PC-9 (cell line): ENCODE measurements around the gene SIK2. TPM values are rescaled to one million over a fixed set of nuclear protein-coding genes. Genes with fewer than 3 reads are reported as not detected.
A peak's percentile ranks its signal among the peaks of the same experiment; 100 is the strongest.

Experiments
- BruUV-seq: library from RNA; stranded (reverse); fragments of 400-500 nt; replicated peaks from 2 replicates; lab custom pipeline; 2021; lab: Mats Ljungman, UMichigan
- CTCF ChIA-PET: fragments of 300-600 bp; sonication (Branson Sonifier 250); formaldehyde crosslinking; loops from one replicate; lab custom pipeline; 2022; ENCODE audit warnings: antibody characterized with exemption; lab: Charles Lee
- POLR2A ChIA-PET: fragments of 300-600 bp; sonication (Branson Sonifier 250); formaldehyde crosslinking; loops from one replicate; lab custom pipeline; 2022; ENCODE audit warnings: antibody characterized with exemption; ENCODE audit not compliant: unreplicated experiment; lab: Charles Lee
- DNase-seq, 2 experiments: peaks; one replicate each; pipeline versions ENCODE4 v3.0.0 to v3.0.0-alpha.2; 2015 to 2022; ENCODE audit warnings: mixed read lengths in 1 of 2
- H2AFZ ChIP-seq: fragments of 200-600 bp; sonication (generic); 2 replicates; pipeline ENCODE4 v1.8.1; 2017; ENCODE audit warnings: antibody characterized with exemption
- H3F3A ChIP-seq: fragments of 200-600 bp; sonication (generic); 2 replicates; pipeline ENCODE4 v1.8.1; 2017; ENCODE audit warnings: antibody characterized with exemption, mild to moderate bottlenecking, low read depth; ENCODE audit not compliant: insufficient read depth
- H3K27ac ChIP-seq: fragments of 200-600 bp; sonication (generic); 2 replicates; pipeline ENCODE4 v1.6.1; 2016; ENCODE audit warnings: mixed run types
- H3K27me3 ChIP-seq: fragments of 200-600 bp; sonication (generic); 2 replicates; pipeline ENCODE4 v1.6.1; 2016; ENCODE audit warnings: low read depth, mixed run types; ENCODE audit not compliant: insufficient read depth
- H3K36me3 ChIP-seq: fragments of 200-600 bp; sonication (generic); 2 replicates; pipeline ENCODE4 v1.6.1; 2016; ENCODE audit warnings: low read depth, mixed run types
- H3K4me1 ChIP-seq: fragments of 200-600 bp; sonication (generic); replicated peaks from 2 replicates; pipeline ENCODE4 v1.6.1; 2016; ENCODE audit warnings: mixed run types; ENCODE audit not compliant: insufficient read depth
- H3K4me2 ChIP-seq: fragments of 200-600 bp; sonication (generic); 2 replicates; pipeline ENCODE4 v1.6.1; 2017; ENCODE audit warnings: mixed run types
- H3K4me3 ChIP-seq: fragments of 200-600 bp; sonication (generic); 2 replicates; pipeline ENCODE4 v1.6.1; 2016; ENCODE audit warnings: mixed run types
- H3K79me2 ChIP-seq: fragments of 200-600 bp; sonication (generic); 2 replicates; pipeline ENCODE4 v1.6.1; 2017; ENCODE audit warnings: low read depth, mixed run types
- H3K9me2 ChIP-seq: fragments of 200-600 bp; sonication (generic); 2 replicates; pipeline ENCODE4 v1.8.1; 2017; ENCODE audit warnings: mild to moderate bottlenecking; ENCODE audit not compliant: insufficient read depth
- H3K9me3 ChIP-seq: fragments of 200-600 bp; sonication (generic); 2 replicates; pipeline ENCODE4 v1.8.1; 2016; ENCODE audit warnings: low read depth; ENCODE audit not compliant: insufficient read depth
- H4K20me1 ChIP-seq: fragments of 200-600 bp; sonication (generic); 2 replicates; pipeline ENCODE4 v1.8.1; 2017; ENCODE audit not compliant: insufficient read depth
- CTCF ChIP-seq: fragments of 200-600 bp; sonication (generic); conservative IDR thresholded peaks from 2 replicates; pipeline ENCODE4 v1.6.1; 2017; ENCODE audit warnings: mixed run types, antibody characterized with exemption, mild to moderate bottlenecking, moderate library complexity
- EZH2 ChIP-seq: fragments of 200-600 bp; sonication (generic); IDR thresholded peaks from 2 replicates; pipeline ENCODE4 v1.8.0; 2017; ENCODE audit warnings: antibody characterized with exemption, low read depth
- intact Hi-C: fragments of 100-400 bp; cut with micrococcal nuclease; formaldehyde crosslinking; loops from one replicate; pipeline ENCODE4 v1.10.0; 2022; ENCODE audit not compliant: unreplicated experiment
- total RNA-seq: library from RNA; stranded (reverse); gene quantifications from 2 replicates; pipeline ENCODE4 v1.2.3, GENCODE V29; 2021

The SIK2 gene
- total RNA-seq, 1 experiment from 2014 or later = 16.2 TPM

DNA sequence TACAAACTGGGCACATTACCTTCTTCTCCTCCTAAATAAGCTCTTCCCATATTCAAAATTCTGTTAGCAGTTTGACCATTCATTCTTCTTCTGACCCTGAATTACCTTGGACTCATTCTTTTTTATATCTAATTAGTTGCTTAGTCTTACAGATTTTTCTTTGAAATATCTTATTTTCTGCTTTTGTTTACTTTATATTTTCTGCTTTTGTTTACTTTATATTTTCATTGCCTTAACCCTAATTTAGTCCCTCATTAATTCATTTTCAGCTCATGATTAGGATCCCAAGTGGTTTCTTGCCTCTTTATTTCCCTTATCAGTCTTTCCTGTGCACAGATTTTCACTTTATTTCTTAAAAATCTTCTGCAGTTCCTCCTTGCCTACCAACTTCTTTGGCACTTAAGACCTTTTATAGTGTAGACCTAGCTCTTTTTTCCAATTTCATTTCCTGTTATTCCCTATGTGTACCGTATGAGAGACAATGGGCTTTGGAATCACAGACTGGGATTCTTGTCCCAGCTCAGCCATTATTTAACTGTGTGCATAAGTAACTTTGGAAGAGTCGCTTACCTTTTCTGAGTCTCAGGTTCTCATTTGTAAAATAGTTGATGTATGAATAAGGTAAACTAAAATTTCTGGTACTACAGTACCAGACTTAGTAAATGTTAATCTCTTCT, 39.2 kb downstream of the SIK2 start:
- Histone ChIP-seq H3K4me1 (no peaks in the 10 kb centered on the region), H3K4me3 (no peak overlapping the region), H3K9me2 (no peaks in the 10 kb centered on the region), H3K9me3 (no peaks in the 10 kb centered on the region), H4K20me1 (peaks cover 6% of the 10 kb centered on the region; the same call in 1 of the 2 replicates), H2AFZ (no peak overlapping the region), H3K79me2 (peaks cover 29% of the 10 kb centered on the region), H3K4me2 (no peak overlapping the region), H3F3A (0 out of 2 replicates have a peak, but pooled peaks cover under 1% of the 10 kb centered on the region), H3K27me3 (no peaks in the 10 kb centered on the region), H3K27ac (no peak overlapping the region), H3K36me3 (peaks cover 5% of the 10 kb centered on the region)
- TF ChIP-seq EZH2 (no peak), CTCF (no peak)
- peak in 1 of 2 experiments; percentile 13 for DNase-seq
- intact Hi-C loops = no loop called here
- ChIA-PET CTCF (no interaction called here), POLR2A (no interaction called here)
- no TSS peak for BruUV-seq

DNA sequence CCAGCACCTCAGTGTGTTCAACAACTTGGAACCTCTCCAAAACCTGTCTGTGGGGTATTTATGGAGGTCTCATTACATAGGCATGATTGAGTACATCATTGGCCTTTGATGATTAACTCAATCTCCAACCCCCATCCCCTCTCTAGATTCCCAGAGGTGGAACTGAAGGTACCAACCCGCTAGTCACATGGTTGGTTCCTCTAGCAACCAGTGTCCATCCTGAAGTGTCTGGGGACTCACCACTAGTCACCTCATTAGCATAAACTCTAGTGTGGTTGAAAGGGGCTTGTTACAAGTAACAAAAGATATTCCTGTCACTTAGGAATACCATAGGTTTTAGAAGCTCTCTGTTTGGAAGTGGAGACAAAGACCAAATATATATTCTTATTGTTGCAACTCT, 40.3 kb downstream of the SIK2 start:
- peaks cover 28% of the 10 kb centered on the region for H3K79me2 ChIP-seq
- H3K9me3 ChIP-seq = no peaks in the 10 kb centered on the region
- no peaks in the 10 kb centered on the region for H3K4me1 ChIP-seq
- no peak overlapping the region for H3K27ac ChIP-seq
- H3K27me3 ChIP-seq = no peaks in the 10 kb centered on the region
- BruUV-seq = no TSS peak
- H2AFZ ChIP-seq = no peak overlapping the region
- H4K20me1 ChIP-seq = peaks cover 9% of the 10 kb centered on the region; the same call in 1 of the 2 replicates
- no peaks in the 10 kb centered on the region for H3K9me2 ChIP-seq
- 0 out of 2 replicates have a peak, but pooled peaks cover 4% of the 10 kb centered on the region for H3F3A ChIP-seq
- H3K4me2 ChIP-seq = no peak overlapping the region
- no peak overlapping the region for H3K4me3 ChIP-seq
- intact Hi-C loops = no loop called here
- ChIA-PET POLR2A (no interaction called here), CTCF (no interaction called here)
- DNase-seq = peak in 1 of 2 experiments; percentile 31
- H3K36me3 ChIP-seq = peaks cover 4% of the 10 kb centered on the region
- TF ChIP-seq EZH2 (no peak), CTCF (no peak)

DNA sequence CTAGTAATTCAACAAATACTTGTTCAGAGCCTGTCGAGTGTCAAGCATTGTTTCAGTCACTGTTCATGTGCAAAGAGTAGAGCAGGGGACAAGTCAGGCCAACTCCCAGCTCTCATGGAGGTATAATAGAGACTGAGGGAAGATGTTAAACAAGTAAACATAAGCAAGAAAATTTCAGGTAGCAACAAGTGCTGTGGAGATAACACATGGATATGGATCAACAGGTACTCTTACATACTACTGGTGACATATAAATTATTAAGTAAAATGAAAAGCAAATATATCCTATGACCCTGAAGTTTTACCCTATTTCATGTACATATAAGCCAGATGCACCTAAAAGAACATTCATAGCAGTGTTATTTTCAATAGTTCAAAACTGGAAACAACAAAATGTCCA, 42.7 kb downstream of the SIK2 start:
- intact Hi-C loops = no loop called here
- Histone ChIP-seq H3K36me3 (peaks cover 5% of the 10 kb centered on the region; the same call in 1 of the 2 replicates), H4K20me1 (peaks cover 9% of the 10 kb centered on the region; the same call in 1 of the 2 replicates), H3K27ac (0 out of 2 replicates have a peak overlapping the region, but pooled peaks have one; percentile 1), H3F3A (0 out of 2 replicates have a peak, but pooled peaks cover 4% of the 10 kb centered on the region), H3K4me3 (no peak overlapping the region), H3K4me2 (no peak overlapping the region), H3K9me2 (no peaks in the 10 kb centered on the region), H3K79me2 (peaks cover 16% of the 10 kb centered on the region; the same call in 1 of the 2 replicates), H3K4me1 (no peaks in the 10 kb centered on the region), H3K9me3 (no peaks in the 10 kb centered on the region), H2AFZ (no peak overlapping the region), H3K27me3 (no peaks in the 10 kb centered on the region)
- TF ChIP-seq CTCF = no peak
- TF ChIP-seq EZH2 = no peak
- BruUV-seq = no TSS peak
- POLR2A ChIA-PET = interaction anchor here (0.6 kb wide), 1 partner anchor 55 kb away, joined by 3 read pairs; no protein-coding TSS in a partner anchor
- CTCF ChIA-PET = no interaction called here
- DNase-seq = peak in 1 of 2 experiments; percentile 21
